Dedifferentiated amniotic fluid mesenchymal stem cell (primary cell): Measurements from ENCODE around the gene CA5B.
"Not testable (repeated sequence)": the region's sequence is repeated elsewhere in the genome, so short reads cannot be mapped to it uniquely, and the experiment has no call there.

Experiments used
- DNase-seq: peaks from one replicate; pipeline ENCODE4 v3.0.0-alpha.2; 2016; ENCODE audit errors: extremely low spot score

The CA5B gene

GRCh38 chrX:15748841-15749240 lies 10.8 kb downstream of the CA5B start:
- DNase-seq: no peak

GRCh38 chrX:15749642-15750610 lies 11.9 kb downstream of the CA5B start:
- peak; percentile 32 for DNase-seq

- no peak for DNase-seq
Observed at GRCh38 chrX:15750611-15751154, 12.6 kb downstream of the CA5B start.

DNA sequence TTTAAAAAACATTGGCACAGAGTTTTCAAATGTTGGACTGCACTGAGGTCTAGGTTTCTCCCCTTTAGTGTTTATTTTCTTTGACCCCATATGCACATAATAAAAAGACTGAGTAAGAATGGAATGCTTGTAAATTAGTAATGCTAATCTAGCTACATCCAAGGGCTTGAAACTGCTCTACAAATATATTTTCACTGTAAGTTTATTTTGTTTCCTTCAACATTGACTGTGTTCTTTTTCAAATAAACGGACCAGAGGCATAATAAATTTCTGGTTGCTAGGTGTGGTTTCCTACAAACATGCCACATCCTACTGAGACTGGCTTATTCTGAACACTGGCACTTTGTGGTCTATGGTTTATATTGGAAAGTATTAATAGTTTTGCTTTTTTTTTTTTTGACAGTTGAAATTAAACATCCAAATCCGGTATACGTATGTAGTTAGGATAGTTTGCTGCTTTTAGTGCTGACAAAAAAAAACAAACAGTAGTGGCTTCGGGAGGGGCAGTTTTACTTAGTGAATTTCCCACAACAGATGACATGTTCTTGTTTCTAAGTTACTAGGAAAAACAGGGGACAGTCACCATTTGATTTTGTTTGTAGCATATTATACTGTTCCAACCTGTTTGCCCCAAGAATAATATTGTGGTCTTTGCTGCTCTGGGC lies 13.2 kb downstream of the CA5B start:
- peak; percentile 54 for DNase-seq

- no peak for DNase-seq
Observed at GRCh38 chrX:15755091-15755490, 17.0 kb downstream of the CA5B start.

- no peak for DNase-seq
Observed at GRCh38 chrX:15758140-15758539, 20.1 kb downstream of the CA5B start.

GRCh38 chrX:15759886-15760285 lies 21.8 kb downstream of the CA5B start:
- not testable (repeated sequence) for DNase-seq

- peak; percentile 31 for DNase-seq
Observed at GRCh38 chrX:15761564-15762191, 23.6 kb downstream of the CA5B start.

DNA sequence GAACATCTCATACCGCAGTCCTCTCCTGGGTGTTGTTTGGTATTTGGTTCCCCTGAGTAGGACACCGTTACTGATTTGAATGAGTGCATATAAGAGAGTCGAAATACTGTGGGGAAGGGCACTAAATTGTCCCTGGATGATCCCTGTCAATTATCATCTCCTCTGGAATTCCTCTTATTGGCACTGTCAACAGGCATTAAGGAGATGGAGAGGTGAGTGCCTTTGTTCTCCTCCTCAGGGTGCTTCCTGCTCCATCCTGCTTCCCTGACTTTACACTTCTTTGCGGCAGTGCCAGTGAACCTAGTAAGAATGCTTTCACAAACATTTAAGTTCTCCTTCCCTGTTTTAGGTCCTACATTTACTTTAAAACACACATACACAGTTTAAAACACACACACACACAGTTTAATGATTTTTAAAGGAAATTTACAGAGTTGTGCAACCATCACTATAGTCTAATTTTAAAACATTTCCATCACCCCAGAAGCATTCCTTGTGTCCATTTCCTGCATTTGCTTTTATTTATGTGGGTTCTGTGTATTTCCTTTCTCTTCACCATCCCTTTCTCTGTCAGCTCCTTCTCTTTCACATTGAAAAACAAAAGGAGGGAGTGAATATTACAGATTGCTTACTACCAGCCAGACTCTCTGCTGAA lies 31.4 kb downstream of the CA5B start:
- DNase-seq: no peak

DNA sequence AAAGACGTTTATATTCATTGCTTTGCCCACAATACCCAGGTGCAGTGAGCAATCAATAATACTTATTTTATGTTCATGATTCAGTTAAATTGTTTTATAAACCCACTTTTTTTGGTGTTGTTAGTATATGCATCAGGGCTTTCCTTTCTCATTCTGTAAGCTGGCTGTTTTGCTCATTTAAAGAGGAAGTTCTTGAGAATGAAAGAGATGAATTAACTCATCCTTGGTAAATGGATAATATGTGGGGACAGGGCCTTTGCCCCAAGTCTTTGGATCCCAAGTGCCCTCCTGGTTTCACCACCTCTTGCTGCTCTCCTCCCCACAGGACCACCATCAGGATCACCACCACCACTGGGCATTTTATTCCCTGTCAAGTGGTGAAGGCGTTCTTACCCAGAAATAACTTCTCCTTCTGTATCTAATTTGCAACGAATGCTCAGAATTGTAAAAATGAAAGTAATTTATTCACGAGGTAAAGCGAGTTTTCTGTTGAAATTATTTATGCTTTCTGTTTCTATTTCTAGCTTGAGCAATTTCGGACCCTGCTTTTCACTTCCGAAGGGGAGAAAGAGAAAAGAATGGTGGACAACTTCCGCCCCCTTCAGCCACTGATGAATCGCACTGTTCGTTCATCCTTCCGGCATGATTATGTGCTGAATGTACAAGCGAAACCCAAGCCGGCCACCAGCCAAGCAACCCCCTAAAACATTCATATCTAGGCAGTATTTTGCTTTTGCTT lies 44.1 kb downstream of the CA5B start:
- no peak for DNase-seq

DNA sequence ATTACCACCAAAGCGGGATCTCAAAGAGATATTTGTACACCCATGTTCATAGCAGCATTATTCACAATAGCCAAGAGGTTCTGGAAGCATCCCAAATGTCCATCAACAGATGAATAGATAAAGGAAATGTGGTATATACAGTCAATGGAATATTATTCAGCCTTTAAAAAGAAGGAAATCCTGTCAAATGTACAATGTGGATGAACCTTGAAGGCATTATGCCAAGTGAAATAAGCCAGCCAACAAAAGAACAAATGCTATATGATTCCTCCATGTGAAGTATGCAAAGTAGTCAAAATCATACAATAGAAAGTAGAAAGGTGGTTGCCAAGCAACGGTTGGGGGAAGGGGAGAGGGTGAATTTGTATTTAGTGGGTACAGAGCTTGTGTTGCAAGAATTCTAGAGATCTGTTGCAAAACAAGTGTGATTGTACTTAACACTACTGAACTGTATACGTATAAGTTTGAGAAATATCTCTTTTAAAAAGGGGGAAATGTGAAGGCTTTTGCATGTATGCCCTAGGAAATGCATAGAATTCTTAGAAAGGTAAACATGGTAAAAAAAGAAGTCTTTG lies 47.2 kb downstream of the CA5B start:
- DNase-seq: no peak

GRCh38 chrX:15786915-15787314 lies 48.8 kb downstream of the CA5B start:
- DNase-seq: no peak

DNA sequence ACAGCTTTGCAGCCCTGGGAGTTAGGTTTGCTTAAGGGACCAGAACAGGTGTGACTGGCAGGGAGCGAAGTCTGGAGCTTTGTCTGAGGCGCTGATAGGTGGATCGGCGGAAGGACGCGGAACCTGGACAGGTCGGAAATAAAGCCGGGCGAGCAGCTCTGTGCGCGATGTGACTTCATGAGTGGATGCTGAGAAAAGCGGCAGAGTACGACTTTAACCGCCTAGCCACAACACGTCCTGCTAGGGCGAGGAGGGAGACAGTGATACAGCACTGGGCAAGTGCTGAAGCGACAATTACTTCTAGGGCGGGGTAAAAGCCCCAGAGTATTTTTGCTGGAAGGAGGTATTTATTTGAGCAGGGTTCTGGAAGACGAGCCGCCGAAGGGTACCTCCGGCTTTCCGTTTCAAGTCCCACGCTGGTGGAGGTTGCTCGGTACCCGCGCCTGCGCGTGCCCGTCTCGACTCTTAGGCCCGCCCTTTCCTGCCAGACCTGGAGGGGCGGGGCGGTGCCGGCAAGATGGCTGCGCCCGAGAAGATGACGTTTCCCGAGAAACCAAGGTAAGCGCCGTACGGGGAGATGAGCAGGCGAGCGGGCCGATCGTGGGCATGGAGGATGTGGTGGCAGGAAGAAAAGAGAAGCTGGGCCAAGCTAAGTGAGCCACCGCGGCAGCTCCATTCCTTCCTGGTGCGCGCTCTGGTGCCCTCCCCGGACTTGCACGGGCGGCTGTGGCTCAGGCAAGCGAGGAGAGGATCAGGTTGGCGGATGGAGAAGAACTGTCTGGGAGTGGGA lies 52.1 kb downstream of the CA5B start, which contains the start of gene ZRSR2:
TSS of gene ZRSR2 (plus strand) at position 506 of the 790 bp plus-strand sequence. CDS start at position 518, 12 bp downstream.
- DNase-seq: peak; percentile 81

- peak; percentile 15 for DNase-seq
Observed at GRCh38 chrX:15790769-15791290, 52.8 kb downstream of the CA5B start.

GRCh38 chrX:15797707-15798106 lies 59.6 kb downstream of the CA5B start:
- DNase-seq: no peak

DNA sequence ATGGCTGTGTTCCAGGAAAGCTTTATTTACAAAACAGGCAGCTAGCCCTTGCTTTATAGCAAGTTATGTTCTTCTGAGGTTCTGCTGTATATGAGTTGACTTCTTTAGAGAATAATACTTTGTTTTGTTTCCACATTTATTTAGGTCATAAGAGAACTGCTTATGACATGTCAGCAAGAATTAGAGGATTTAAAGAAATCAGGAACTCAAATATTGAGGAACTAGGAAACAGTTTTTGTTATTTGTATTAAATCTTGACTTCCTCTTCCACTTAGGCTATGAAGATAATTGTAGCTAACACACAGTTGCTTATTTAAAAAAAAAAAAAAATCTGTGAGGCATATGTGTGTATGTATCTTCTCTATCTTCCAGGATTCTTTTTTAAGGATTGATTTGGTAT lies 66.5 kb downstream of the CA5B start:
- no peak for DNase-seq

DNA sequence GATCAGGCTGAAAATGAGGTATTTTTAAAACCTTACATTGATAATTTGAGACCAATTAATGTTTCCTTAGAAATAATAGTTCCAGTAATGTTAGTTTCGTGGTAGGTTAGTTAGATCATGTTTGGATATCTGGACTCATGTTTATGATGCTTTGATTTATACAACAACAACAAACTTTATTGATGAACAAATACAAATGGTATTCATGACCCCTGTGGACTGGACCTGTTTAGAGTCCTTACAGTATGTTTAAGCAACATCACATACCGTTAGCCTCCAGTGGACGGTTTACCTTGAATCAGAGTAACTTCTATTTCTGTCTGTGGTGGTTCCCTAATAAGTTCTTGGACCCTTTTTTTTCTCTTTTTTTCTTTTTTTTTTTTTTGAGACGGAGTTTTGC lies 70.2 kb downstream of the CA5B start:
- no peak for DNase-seq

- no peak for DNase-seq
Observed at GRCh38 chrX:15812192-15812938, 74.3 kb downstream of the CA5B start.

DNA sequence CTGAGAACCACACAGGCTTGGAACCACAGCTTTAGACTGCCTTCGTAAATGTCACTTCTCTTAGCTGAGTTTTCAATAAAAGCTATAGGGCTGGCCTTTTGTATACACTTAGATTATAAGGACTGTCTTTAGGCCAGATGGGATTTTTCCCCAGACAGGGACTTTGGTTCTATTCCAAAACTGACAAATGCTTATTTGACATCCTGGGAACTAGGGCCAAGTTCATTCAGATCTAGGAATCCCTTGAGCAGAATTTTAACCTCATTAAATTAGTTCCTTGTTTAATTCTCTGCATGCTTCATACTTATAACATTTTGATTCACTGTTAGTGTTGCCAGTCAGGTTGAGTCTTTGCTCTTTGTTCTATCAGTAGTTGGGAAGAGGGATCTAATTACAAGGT lies 75.3 kb downstream of the CA5B start:
- DNase-seq: no peak
